Neural progenitor cell (in vitro differentiated cells): ENCODE measurements around the gene CDS2.

Source experiments
- CTCF ChIP-seq: fragments of 200-600 bp; sonication (generic); IDR thresholded peaks from 2 replicates; pipeline ENCODE4 v1.5.1; 2017; ENCODE audit warnings: antibody characterized with exemption, mild to moderate bottlenecking
- EZH2 ChIP-seq: fragments of 200-600 bp; sonication (generic); IDR thresholded peaks from 2 replicates; pipeline ENCODE4 v1.6.1; 2017; ENCODE audit warnings: antibody characterized with exemption, mild to moderate bottlenecking, moderate library complexity
- EZH2phosphoT487 ChIP-seq: fragments of 200-600 bp; sonication (generic); IDR thresholded peaks from 2 replicates; pipeline ENCODE4 v1.6.1; 2017; ENCODE audit warnings: antibody characterized with exemption

DNA sequence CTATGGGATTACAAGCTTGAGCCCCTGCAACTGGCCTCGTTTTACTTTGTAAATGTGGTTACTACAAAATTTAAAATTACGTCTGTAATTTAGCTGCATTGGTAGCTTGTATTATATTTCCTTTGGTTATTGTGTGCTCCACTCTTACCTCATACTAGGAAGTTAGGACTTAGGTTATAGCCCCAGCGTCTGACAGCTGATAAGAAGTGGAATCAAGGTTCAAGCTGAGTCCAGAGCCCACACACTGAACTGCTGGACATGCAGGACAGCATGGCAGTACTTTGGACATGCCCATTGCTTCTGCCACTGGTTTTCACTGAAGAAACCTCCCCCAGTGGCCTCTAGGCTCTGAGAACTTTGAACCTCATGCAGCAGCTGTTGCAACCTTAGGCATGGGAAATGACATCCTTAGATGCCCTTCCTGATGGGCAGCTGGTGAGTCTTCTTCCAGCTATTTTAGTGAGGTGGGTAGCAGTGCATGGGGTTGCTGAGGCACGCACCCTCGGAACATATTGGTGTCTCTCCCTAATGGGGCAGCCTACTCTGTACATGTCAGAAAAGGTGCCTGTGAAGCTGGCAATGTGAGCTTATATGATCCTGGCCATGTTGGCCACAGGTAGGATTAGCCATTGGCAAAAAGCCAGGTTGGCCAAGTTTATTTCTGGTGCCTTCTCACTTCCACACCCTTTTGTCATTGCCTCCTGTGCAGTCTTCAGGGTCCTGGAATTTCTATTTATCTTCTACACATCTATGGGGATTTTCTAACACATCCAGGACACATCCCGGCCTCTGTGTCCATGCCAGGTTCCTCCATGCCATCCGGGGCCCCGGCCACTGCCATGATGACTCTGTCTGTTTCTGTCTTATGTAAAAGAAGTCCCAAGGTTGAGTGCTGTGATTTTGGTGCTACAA, 85.3 kb downstream of the CDS2 start:
- TF ChIP-seq CTCF (no peak), EZH2 (no peak), EZH2phosphoT487 (no peak)
